Measurements from ENCODE around the gene EVI2A. TPM values are rescaled to one million over a fixed set of nuclear protein-coding genes. Genes with fewer than 3 reads are reported as not detected.

Gene EVI2A
- total RNA-seq, 2 donors from 2014 or later, result 2.6 to 4.9 TPM

- no peak overlapping the region for H3K4me3 ChIP-seq
- no peak for TF ChIP-seq POLR2A (IDR thresholded peaks at IDR 0.05)
- TF ChIP-seq POLR2AphosphoS5 (IDR thresholded peaks at IDR 0.05), result no peak
- no peak for TF ChIP-seq CTCF (IDR thresholded peaks at IDR 0.05)
- 66% methylated on average over 2 of the region's 2 CpGs for WGBS
- no peak overlapping the region for H3K27ac ChIP-seq
- H3K27me3 ChIP-seq (replicated peaks; ENCODE audit: insufficient read depth), result no peaks in the 10 kb centered on the region
- DNase-seq (ENCODE audit: low spot score), result no peak
- intact Hi-C loops (cut with DNase I), result no loop called here
- H3K36me3 ChIP-seq, result no peaks in the 10 kb centered on the region
- H3K9me3 ChIP-seq, result no peaks in the 10 kb centered on the region
- no peaks in the 10 kb centered on the region for H3K4me1 ChIP-seq (replicated peaks)
These were observed 25.3 kb downstream of the EVI2A start for GRCh38 chr17:31296142-31296541.

- intact Hi-C loops (cut with DNase I), result no loop called here
- Histone ChIP-seq H3K27me3 (replicated peaks; ENCODE audit: insufficient read depth) (no peaks in the 10 kb centered on the region), H3K36me3 (no peaks in the 10 kb centered on the region), H3K4me1 (replicated peaks) (no peaks in the 10 kb centered on the region), H3K27ac (no peak overlapping the region), H3K4me3 (no peak overlapping the region), H3K9me3 (no peaks in the 10 kb centered on the region)
- 68% methylated on average over 1 of the region's 1 CpG for WGBS
- no peak for TF ChIP-seq POLR2AphosphoS5 (IDR thresholded peaks at IDR 0.05)
- no peak for TF ChIP-seq POLR2A (IDR thresholded peaks at IDR 0.05)
- TF ChIP-seq CTCF (IDR thresholded peaks at IDR 0.05), result no peak
- DNase-seq (ENCODE audit: low spot score), result no peak
These were observed 25.9 kb downstream of the EVI2A start for GRCh38 chr17:31295489-31295871.

- 89% methylated on average over 3 of the region's 3 CpGs for WGBS
- no peak overlapping the region for H3K4me3 ChIP-seq
- no peaks in the 10 kb centered on the region for H3K27me3 ChIP-seq (replicated peaks; ENCODE audit: insufficient read depth)
- no peaks in the 10 kb centered on the region for H3K36me3 ChIP-seq
- TF ChIP-seq POLR2AphosphoS5 (IDR thresholded peaks at IDR 0.05) (no peak), CTCF (IDR thresholded peaks at IDR 0.05) (no peak), POLR2A (IDR thresholded peaks at IDR 0.05) (no peak)
- no peak overlapping the region for H3K27ac ChIP-seq
- H3K9me3 ChIP-seq, result no peaks in the 10 kb centered on the region
- intact Hi-C loops (cut with DNase I), result no loop called here
- no peak for DNase-seq (ENCODE audit: low spot score)
- no peaks in the 10 kb centered on the region for H3K4me1 ChIP-seq (replicated peaks)
These were observed 26.5 kb downstream of the EVI2A start for GRCh38 chr17:31294820-31295488.

GRCh38 chr17:31294231-31294630 lies 27.2 kb downstream of the EVI2A start:
- Histone ChIP-seq H3K27me3 (replicated peaks; ENCODE audit: insufficient read depth) (no peaks in the 10 kb centered on the region), H3K4me1 (replicated peaks) (no peaks in the 10 kb centered on the region), H3K4me3 (no peak overlapping the region), H3K27ac (no peak overlapping the region), H3K36me3 (no peaks in the 10 kb centered on the region), H3K9me3 (no peaks in the 10 kb centered on the region)
- 84% methylated on average over 3 of the region's 3 CpGs for WGBS
- no peak for TF ChIP-seq CTCF (IDR thresholded peaks at IDR 0.05)
- TF ChIP-seq POLR2A (IDR thresholded peaks at IDR 0.05), result no peak
- no peak for TF ChIP-seq POLR2AphosphoS5 (IDR thresholded peaks at IDR 0.05)
- intact Hi-C loops (cut with DNase I), result no loop called here
- no peak for DNase-seq (ENCODE audit: low spot score)

- H3K27me3 ChIP-seq (replicated peaks; ENCODE audit: insufficient read depth), result no peaks in the 10 kb centered on the region
- intact Hi-C loops (cut with DNase I), result no loop called here
These were observed 27.8 kb downstream of the EVI2A start for GRCh38 chr17:31293581-31293980.

More at GRCh38 chr17:31293581-31293980, 27.8 kb downstream of the EVI2A start:
- H3K4me3 ChIP-seq, result no peak overlapping the region
- TF ChIP-seq POLR2AphosphoS5 (IDR thresholded peaks at IDR 0.05) (no peak), POLR2A (IDR thresholded peaks at IDR 0.05) (no peak), CTCF (IDR thresholded peaks at IDR 0.05) (no peak)
- DNase-seq (ENCODE audit: low spot score), result no peak
- H3K27ac ChIP-seq, result no peak overlapping the region
- 89% methylated on average over 2 of the region's 2 CpGs for WGBS
- no peaks in the 10 kb centered on the region for H3K9me3 ChIP-seq
- H3K36me3 ChIP-seq, result no peaks in the 10 kb centered on the region
- no peaks in the 10 kb centered on the region for H3K4me1 ChIP-seq (replicated peaks)

Measured in prostate gland (tissue), 2 donors.